Measurements from ENCODE around the gene PTCD2. TPM values are rescaled to one million over a fixed set of nuclear protein-coding genes. Genes with fewer than 3 reads are reported as not detected.
"Not testable (repeated sequence)": the region's sequence is repeated elsewhere in the genome, so short reads cannot be mapped to it uniquely, and the experiment has no call there.

The PTCD2 gene
- polyA plus RNA-seq, 12 donors: 4.7 to 13.2 (median 10.4) TPM; not detected in 1

- DNase-seq: peak; percentile 72
Measured at GRCh38 chr5:72377910-72378638, 57.9 kb downstream of the PTCD2 start.

GRCh38 chr5:72378639-72379289 is 58.6 kb downstream of the PTCD2 start:
- peak; percentile 38 for DNase-seq

DNA sequence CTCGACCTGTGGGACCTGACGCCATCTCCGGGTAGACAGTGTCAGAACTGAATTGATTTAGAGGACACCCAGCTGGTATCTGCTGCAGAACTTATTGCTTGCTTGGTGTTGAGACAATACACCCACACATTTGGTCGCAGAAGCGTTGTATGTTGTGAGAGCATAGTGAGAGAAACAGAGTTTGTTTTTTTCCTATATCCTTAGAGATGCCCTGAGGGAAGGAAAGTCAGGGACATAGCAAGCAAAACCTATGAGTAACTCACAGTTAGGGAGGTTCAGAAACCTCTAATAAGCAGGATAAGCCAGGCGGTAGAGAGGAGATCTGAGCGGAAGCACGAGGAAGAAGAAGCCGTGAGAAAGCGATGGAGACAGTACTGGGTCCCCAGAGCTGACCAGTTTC is 59.8 kb downstream of the PTCD2 start:
- DNase-seq: no peak

GRCh38 chr5:72380492-72381274 is 60.5 kb downstream of the PTCD2 start:
- no peak for DNase-seq

GRCh38 chr5:72383280-72383679 is 63.1 kb downstream of the PTCD2 start:
- no peak for DNase-seq

DNA sequence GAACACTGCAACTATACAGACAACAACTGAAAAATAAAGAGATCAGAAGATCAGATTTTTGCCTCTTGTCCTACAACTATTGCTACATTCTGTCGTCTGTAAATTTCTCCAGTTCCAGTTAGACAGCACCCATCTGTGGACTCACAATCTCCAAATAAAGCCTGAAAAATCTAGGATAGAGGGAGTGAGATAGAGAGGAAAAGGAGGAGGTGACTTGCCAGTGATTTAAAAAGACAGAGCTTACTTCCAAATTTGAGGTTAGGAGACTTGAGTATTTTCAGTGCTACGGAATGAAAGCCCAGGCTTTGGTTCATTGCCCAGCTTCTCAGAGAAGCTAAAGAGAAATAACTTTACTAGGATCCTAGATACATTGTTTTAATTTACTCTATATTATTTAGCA is 63.6 kb downstream of the PTCD2 start:
- peak; percentile 46 for DNase-seq

- no peak for DNase-seq
Measured at GRCh38 chr5:72386639-72387038, 66.5 kb downstream of the PTCD2 start.

GRCh38 chr5:72387985-72388384 is 67.8 kb downstream of the PTCD2 start:
- peak; percentile 50 for DNase-seq

- no peak for DNase-seq
Measured at GRCh38 chr5:72388646-72389045, 68.5 kb downstream of the PTCD2 start.

- DNase-seq: no peak
Measured at GRCh38 chr5:72390836-72391235, 70.7 kb downstream of the PTCD2 start.

GRCh38 chr5:72392326-72392733 is 72.2 kb downstream of the PTCD2 start:
- peak; percentile 49 for DNase-seq

DNA sequence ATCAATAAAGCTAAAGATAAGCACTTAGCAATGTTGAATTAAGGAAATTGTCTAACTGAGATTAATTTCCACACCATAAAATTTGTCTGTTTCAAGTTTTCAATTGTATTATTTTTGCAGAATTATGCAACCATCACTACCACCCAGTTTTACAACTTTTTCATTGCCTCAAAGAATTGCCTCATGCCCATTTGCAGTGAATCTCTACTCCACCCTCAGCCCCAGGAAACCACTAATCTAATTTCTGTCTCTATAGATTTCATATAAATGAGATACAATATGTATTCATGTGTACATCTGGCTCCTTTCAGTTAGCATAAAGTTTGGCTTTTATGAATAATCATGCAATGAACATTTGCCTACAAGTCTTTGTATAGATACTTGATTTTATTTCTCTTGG is 72.9 kb downstream of the PTCD2 start:
- no peak for DNase-seq

- DNase-seq: no peak
Measured at GRCh38 chr5:72394688-72395087, 74.5 kb downstream of the PTCD2 start.

- DNase-seq: no peak
Measured at GRCh38 chr5:72397836-72398235, 77.7 kb downstream of the PTCD2 start.

DNA sequence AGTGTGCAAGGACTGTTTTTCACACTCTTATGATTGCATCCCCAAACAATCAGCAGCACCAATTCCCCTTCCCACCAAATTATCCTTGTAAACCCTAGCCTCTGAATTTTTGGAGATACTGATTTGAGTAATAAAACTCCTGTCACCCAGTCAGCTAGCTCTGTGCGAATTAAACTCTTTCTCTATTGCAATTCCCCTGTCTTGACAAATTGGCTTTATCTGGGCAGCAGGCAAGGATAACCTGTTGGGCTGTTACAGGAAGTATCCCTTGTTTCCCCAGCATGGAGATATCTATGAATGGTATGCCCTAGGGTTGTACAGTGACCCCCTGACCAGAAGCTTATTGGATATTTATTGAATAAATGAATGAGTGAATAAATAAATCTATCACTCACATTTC is 80.8 kb downstream of the PTCD2 start:
- DNase-seq: no peak

- DNase-seq: peak; percentile 31
Measured at GRCh38 chr5:72402381-72402890, 82.3 kb downstream of the PTCD2 start.

DNA sequence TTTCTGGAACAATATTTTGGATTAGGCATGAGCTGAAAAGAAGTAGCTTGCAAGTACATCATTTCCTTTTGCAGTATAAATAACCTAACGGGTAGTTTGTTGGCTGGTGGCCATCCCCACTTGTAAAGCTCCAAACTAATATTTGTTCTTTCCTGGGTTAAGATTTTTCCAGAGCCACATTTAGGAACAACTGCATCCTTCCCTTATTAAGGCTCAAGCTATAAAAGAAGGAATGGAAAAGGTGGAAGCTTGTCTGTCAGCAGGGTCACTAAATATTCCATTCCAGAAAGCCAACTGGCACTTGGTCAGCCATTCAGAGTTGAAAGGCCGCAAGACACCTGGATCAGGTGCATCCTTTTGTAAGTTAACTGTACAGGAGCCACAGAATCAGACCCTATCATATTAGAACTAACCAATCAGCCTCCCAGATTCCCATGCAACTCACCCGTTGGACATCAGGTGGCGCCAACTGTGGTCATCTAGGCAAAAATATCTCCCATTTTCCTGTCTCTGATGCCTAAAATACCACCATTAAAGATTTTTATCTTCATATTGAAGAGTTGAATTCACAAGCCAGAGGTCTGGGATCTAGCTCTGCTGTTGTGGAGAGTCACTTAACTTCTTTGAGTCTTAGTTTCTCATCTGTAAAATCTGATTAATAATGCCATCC is 82.9 kb downstream of the PTCD2 start:
- DNase-seq: no peak

DNA sequence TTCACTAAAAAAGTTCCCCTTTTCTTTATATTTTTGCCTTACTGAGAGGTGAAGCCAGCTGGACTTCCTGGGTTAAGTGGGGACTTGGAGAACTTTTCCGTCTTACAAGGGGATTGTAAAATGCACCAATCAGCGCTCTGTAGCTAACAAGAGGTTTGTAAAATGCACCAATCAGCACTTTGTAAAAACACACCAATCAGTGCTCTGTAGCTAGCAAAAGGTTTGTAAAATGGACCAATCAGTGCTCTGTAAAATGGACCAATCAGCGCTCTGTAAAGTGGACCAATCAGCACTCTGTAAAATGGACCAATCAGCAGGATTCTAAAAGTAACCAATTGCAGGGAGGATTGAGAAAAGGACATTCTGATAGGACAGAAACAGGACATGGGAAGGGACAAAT is 84.6 kb downstream of the PTCD2 start:
- DNase-seq: not testable (repeated sequence)

- DNase-seq: no peak
Measured at GRCh38 chr5:72407078-72407477, 86.9 kb downstream of the PTCD2 start.

DNA sequence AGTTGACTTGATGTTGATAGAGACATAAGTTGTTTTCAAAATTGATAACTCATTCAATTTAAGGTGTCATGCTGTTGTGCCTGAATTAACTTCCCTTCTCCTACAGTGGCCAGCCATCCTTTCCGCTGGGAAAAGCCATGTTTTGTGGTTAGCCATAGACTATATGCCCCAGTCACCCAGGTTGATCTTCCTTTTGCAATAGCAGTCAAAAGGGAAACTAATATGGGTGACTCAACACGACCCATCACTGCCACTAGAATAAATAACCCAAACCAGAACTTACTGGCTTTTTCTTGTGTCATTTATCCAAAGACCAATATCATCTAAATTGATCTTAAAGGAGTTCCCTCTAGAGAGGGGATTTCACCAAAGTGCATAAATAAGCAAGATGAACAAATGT is 87.4 kb downstream of the PTCD2 start:
- DNase-seq: no peak

GRCh38 chr5:72408127-72408526 is 88.0 kb downstream of the PTCD2 start:
- DNase-seq: no peak

DNA sequence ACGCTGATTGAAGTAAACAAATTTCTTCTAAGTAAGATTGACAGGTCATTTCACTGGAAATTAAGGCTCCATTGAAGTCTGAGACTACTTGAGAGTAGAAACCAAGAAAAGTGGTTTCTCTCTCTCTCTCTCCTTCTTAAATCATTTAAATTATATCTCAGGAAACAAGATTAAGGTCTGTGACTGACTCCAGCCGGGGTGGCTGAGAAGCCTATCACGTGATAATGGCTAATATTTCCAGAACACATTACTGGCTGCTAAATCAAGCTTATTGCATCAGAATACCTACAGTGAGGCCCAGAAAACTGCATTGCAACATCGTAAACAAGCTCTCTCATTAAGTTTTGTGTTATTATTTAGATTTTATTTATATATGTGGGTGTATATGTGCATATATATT is 88.4 kb downstream of the PTCD2 start:
- DNase-seq: no peak

All from muscle of arm (tissue), 12 donors.